AG09309 (cell line): Measurements from ENCODE around the gene ZBTB22.
A peak's percentile ranks its signal among the peaks of the same experiment; 100 is the strongest.
"Not testable (repeated sequence)": the region's sequence is repeated elsewhere in the genome, so short reads cannot be mapped to it uniquely, and the experiment has no call there.

Experiments
- DNase-seq: peaks from one replicate; pipeline ENCODE4 v3.0.0-alpha.2; 2010; ENCODE audit warnings: low read depth
- H3K4me3 ChIP-seq: 2 replicates; pipeline ENCODE4 v1.5.1; 2011; ENCODE audit warnings: mild to moderate bottlenecking, low read depth, low read length, moderate library complexity; ENCODE audit not compliant: control insufficient read depth
- CTCF ChIP-seq: IDR thresholded peaks from 2 replicates; pipeline ENCODE4 v1.5.1; 2011; ENCODE audit warnings: mild to moderate bottlenecking, low read depth, low read length, inconsistent platforms; ENCODE audit not compliant: insufficient read depth, control insufficient read depth; ENCODE audit errors: missing control alignments

The ZBTB22 gene

GRCh38 chr6:33347816-33348215 is 30.3 kb upstream of the ZBTB22 start:
- TF ChIP-seq CTCF: no peak
- no peak overlapping the region for H3K4me3 ChIP-seq
- DNase-seq: no peak

- DNase-seq, H3K4me3 ChIP-seq: not testable (repeated sequence)
Observed at GRCh38 chr6:33346972-33347371, 29.4 kb upstream of the ZBTB22 start.

- H3K4me3 ChIP-seq: no peak overlapping the region
- DNase-seq: peak; percentile 81
- TF ChIP-seq CTCF: peak; percentile 43
Observed at GRCh38 chr6:33344701-33345697, 27.5 kb upstream of the ZBTB22 start.

- no peak for DNase-seq
- no peak for TF ChIP-seq CTCF
- no peak overlapping the region for H3K4me3 ChIP-seq
Observed at GRCh38 chr6:33343953-33344611, 26.5 kb upstream of the ZBTB22 start.

GRCh38 chr6:33343606-33343952 is 26.0 kb upstream of the ZBTB22 start:
- not testable (repeated sequence) for H3K4me3 ChIP-seq, DNase-seq

GRCh38 chr6:33339193-33339592 is 21.6 kb upstream of the ZBTB22 start:
- TF ChIP-seq CTCF: no peak
- DNase-seq: no peak

GRCh38 chr6:33336495-33336894 is 19.0 kb upstream of the ZBTB22 start:
- no peak overlapping the region for H3K4me3 ChIP-seq
- no peak for DNase-seq
- no peak for TF ChIP-seq CTCF

More at GRCh38 chr6:33339193-33339592, 21.6 kb upstream of the ZBTB22 start:
- no peak overlapping the region for H3K4me3 ChIP-seq

DNA sequence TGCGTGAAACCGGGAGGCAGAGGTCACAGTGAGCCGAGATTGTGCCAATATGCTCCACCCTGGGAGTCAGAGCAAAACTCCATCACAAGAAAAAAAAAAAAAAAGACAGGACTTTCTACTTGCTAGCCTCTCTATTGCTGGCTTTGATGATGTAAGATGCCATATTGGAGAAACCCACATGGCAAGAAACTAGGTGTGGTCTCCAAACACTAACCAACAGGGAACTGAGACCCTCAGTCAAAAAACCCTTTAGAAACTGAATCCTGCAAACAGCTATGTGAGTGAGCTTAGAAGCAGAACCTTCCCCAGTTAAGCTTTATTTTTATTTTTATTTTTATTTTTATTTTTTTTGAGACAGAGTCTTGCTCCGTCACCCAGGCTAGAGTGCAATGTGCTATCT is 18.4 kb upstream of the ZBTB22 start:
- DNase-seq: no peak
- no peak for TF ChIP-seq CTCF
- no peak overlapping the region for H3K4me3 ChIP-seq
